Measurements from ENCODE around the gene AGO3. TPM values are rescaled to one million over a fixed set of nuclear protein-coding genes. Genes with fewer than 3 reads are reported as not detected.
A peak's percentile ranks its signal among the peaks of the same experiment; 100 is the strongest.
"Not testable (repeated sequence)": the region's sequence is repeated elsewhere in the genome, so short reads cannot be mapped to it uniquely, and the experiment has no call there.

The AGO3 gene
- total RNA-seq, 2 donors from 2014 or later = 19.4 to 32.7 TPM

GRCh38 chr1:36023098-36023769, 92.3 kb downstream of the AGO3 start:
- H3K4me1 ChIP-seq (replicated peaks) = no peaks in the 10 kb centered on the region
- no peaks in the 10 kb centered on the region for H3K27me3 ChIP-seq (replicated peaks; ENCODE audit: insufficient read depth)
- peak; percentile 15 for DNase-seq (ENCODE audit: low spot score)
- WGBS = 56% methylated on average over 5 of the region's 5 CpGs
- peak overlapping the region; percentile 49 to 62 for H3K27ac ChIP-seq
- no peaks in the 10 kb centered on the region for H3K9me3 ChIP-seq
- intact Hi-C loops (cut with DNase I) = no loop called here
- TF ChIP-seq POLR2AphosphoS5 (IDR thresholded peaks at IDR 0.05) = peak; percentile 51
- TF ChIP-seq POLR2A (IDR thresholded peaks at IDR 0.05) = no peak
- TF ChIP-seq, protein P1, sequence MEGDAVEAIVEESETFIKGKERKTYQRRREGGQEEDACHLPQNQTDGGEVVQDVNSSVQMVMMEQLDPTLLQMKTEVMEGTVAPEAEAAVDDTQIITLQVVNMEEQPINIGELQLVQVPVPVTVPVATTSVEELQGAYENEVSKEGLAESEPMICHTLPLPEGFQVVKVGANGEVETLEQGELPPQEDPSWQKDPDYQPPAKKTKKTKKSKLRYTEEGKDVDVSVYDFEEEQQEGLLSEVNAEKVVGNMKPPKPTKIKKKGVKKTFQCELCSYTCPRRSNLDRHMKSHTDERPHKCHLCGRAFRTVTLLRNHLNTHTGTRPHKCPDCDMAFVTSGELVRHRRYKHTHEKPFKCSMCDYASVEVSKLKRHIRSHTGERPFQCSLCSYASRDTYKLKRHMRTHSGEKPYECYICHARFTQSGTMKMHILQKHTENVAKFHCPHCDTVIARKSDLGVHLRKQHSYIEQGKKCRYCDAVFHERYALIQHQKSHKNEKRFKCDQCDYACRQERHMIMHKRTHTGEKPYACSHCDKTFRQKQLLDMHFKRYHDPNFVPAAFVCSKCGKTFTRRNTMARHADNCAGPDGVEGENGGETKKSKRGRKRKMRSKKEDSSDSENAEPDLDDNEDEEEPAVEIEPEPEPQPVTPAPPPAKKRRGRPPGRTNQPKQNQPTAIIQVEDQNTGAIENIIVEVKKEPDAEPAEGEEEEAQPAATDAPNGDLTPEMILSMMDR (IDR thresholded peaks at IDR 0.05) = no peak
- no peaks in the 10 kb centered on the region for H3K36me3 ChIP-seq
- H3K4me3 ChIP-seq = no peak overlapping the region

DNA sequence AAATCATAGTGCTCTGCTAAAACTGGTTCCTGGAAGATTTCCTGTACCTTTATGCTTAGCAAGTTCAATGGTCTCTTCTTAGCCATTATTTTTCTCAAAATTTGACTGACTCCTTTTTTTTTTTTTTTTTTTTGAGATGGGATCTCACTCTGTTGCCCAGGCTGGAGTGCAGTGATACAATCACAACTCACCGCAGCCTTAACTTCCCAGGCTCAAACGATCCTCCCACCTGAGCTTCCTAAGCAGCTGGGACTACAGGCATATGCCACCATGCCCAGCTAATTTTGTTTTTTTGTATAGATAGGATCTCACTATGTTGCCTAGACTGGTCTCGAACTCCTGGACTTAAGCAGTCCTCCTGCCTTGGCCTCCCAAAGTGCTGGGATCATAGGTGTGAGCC, 93.1 kb downstream of the AGO3 start:
- intact Hi-C loops (cut with DNase I); H3K4me3 ChIP-seq; H3K27me3 ChIP-seq (replicated peaks; ENCODE audit: insufficient read depth); DNase-seq (ENCODE audit: low spot score); H3K4me1 ChIP-seq (replicated peaks); H3K36me3 ChIP-seq; H3K9me3 ChIP-seq: not testable (repeated sequence)
- H3K27ac ChIP-seq = peak overlapping the region; percentile 49 to 62
- WGBS = 95% methylated on average over 3 of the region's 3 CpGs

- no peaks in the 10 kb centered on the region for H3K36me3 ChIP-seq
- intact Hi-C loops (cut with DNase I) = no loop called here
These were observed 93.9 kb downstream of the AGO3 start for GRCh38 chr1:36024847-36025246.

DNA sequence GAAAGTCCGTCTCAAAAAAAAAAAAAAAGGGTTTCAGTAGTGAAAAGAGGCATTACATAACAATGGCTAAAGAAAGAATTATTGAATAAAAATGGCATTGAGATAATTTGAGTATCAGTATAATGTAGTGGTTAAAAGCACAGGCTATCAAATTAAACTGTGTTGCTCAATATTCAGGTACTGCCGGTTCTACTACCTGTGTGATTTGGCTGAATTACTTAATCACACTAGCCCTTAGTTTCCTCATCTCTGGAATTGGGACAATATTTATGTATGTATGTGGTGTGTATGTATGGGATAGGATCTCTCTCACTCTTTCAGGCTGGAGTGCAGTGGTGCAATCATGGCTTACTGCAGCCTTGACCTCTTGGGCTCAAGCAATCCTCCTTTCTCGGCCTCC, 96.9 kb downstream of the AGO3 start:
- intact Hi-C loops (cut with DNase I) = no loop called here
- TF ChIP-seq POLR2A (IDR thresholded peaks at IDR 0.05) (no peak), POLR2AphosphoS5 (IDR thresholded peaks at IDR 0.05) (peak; percentile 12)
- TF ChIP-seq, protein P1 (IDR thresholded peaks at IDR 0.05) = no peak
- no peak for DNase-seq (ENCODE audit: low spot score)
- H3K4me1 ChIP-seq (replicated peaks) = no peaks in the 10 kb centered on the region
- H3K9me3 ChIP-seq = no peaks in the 10 kb centered on the region
- no peak overlapping the region for H3K27ac ChIP-seq
- H3K36me3 ChIP-seq = no peaks in the 10 kb centered on the region
- H3K4me3 ChIP-seq = no peak overlapping the region
- WGBS = 95% methylated on average over 3 of the region's 3 CpGs
- H3K27me3 ChIP-seq (replicated peaks; ENCODE audit: insufficient read depth) = no peaks in the 10 kb centered on the region

More at GRCh38 chr1:36024847-36025246, 93.9 kb downstream of the AGO3 start:
- Histone ChIP-seq H3K4me3 (no peak overlapping the region), H3K27ac (no peak overlapping the region), H3K9me3 (no peaks in the 10 kb centered on the region), H3K27me3 (replicated peaks; ENCODE audit: insufficient read depth) (no peaks in the 10 kb centered on the region), H3K4me1 (replicated peaks) (no peaks in the 10 kb centered on the region)
- no peak for DNase-seq (ENCODE audit: low spot score)
- TF ChIP-seq, protein P1 (IDR thresholded peaks at IDR 0.05) = no peak
- no peak for TF ChIP-seq POLR2A (IDR thresholded peaks at IDR 0.05)
- TF ChIP-seq POLR2AphosphoS5 (IDR thresholded peaks at IDR 0.05) = no peak
- WGBS = 65% methylated on average over 1 of the region's 1 CpG

- intact Hi-C loops (cut with DNase I) = no loop called here
- DNase-seq (ENCODE audit: low spot score) = no peak
- H3K4me3 ChIP-seq = no peak overlapping the region
- no peak for TF ChIP-seq POLR2A (IDR thresholded peaks at IDR 0.05)
- TF ChIP-seq POLR2AphosphoS5 (IDR thresholded peaks at IDR 0.05) = no peak
- TF ChIP-seq, protein P1 (IDR thresholded peaks at IDR 0.05) = no peak
- 89% methylated on average over 2 of the region's 2 CpGs for WGBS
- H3K4me1 ChIP-seq (replicated peaks) = no peaks in the 10 kb centered on the region
- no peaks in the 10 kb centered on the region for H3K27me3 ChIP-seq (replicated peaks; ENCODE audit: insufficient read depth)
- H3K36me3 ChIP-seq = no peaks in the 10 kb centered on the region
- no peaks in the 10 kb centered on the region for H3K9me3 ChIP-seq
- no peak overlapping the region for H3K27ac ChIP-seq
These were observed 100.5 kb downstream of the AGO3 start for GRCh38 chr1:36031441-36031840.
